ENCODE measurements around the gene PLA2G3. TPM values are rescaled to one million over a fixed set of nuclear protein-coding genes. Genes with fewer than 3 reads are reported as not detected.

Gene PLA2G3
- total and polyA plus RNA-seq, 12 donors: 0.01 TPM; not detected in 11

GRCh38 chr22:31162015-31162765, 21.9 kb upstream of the PLA2G3 start:
- DNase-seq (no peak), ATAC-seq (no peak)
- Histone ChIP-seq H3K4me3 (peak overlapping the region in 1 of 10 donors; percentile 95), H3K9me3 (no peaks in the 10 kb centered on the region), H3K4me1 (peaks cover 0 to 41% (median 27%) of the 10 kb centered on the region in 9 donors), H3K27me3 (no peaks in the 10 kb centered on the region), H3K27ac (peak overlapping the region in 2 of 10 donors; percentile 29 to 49), H3K36me3 (peaks cover 0 to 43% (median 15%) of the 10 kb centered on the region in 9 donors)
- WGBS, 2 donors: 42 to 54% methylated on average over 5 of the region's 5 CpGs
- intact Hi-C loops (cut with DNase I): loop anchor here in 3 of 10 donors (5.0 kb wide), 3 partner anchors 45 to 195 kb away; partner anchors contain the start of genes LIMK2 (in 2 of the 3), MORC2 (in 1 of the 3) and TUG1 (in 1 of the 3)
- TF ChIP-seq, protein P1, sequence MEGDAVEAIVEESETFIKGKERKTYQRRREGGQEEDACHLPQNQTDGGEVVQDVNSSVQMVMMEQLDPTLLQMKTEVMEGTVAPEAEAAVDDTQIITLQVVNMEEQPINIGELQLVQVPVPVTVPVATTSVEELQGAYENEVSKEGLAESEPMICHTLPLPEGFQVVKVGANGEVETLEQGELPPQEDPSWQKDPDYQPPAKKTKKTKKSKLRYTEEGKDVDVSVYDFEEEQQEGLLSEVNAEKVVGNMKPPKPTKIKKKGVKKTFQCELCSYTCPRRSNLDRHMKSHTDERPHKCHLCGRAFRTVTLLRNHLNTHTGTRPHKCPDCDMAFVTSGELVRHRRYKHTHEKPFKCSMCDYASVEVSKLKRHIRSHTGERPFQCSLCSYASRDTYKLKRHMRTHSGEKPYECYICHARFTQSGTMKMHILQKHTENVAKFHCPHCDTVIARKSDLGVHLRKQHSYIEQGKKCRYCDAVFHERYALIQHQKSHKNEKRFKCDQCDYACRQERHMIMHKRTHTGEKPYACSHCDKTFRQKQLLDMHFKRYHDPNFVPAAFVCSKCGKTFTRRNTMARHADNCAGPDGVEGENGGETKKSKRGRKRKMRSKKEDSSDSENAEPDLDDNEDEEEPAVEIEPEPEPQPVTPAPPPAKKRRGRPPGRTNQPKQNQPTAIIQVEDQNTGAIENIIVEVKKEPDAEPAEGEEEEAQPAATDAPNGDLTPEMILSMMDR (IDR thresholded peaks at IDR 0.05): no peak

- peak overlapping the region in 3 of 10 donors; percentile 79 to 95 (median 86) for H3K27ac ChIP-seq
- DNase-seq (no peak), ATAC-seq (no peak)
- TF ChIP-seq, protein P1 (IDR thresholded peaks at IDR 0.05): no peak
- H3K4me3 ChIP-seq: peak overlapping the region in 9 of 10 donors; percentile 59 to 95 (median 81)
- H3K4me1 ChIP-seq: peaks cover 0 to 37% (median 27%) of the 10 kb centered on the region in 9 donors
- H3K36me3 ChIP-seq: peaks cover 0 to 36% (median 15%) of the 10 kb centered on the region in 9 donors
- H3K27me3 ChIP-seq: no peaks in the 10 kb centered on the region
- intact Hi-C loops (cut with DNase I): loop anchor here in 3 of 10 donors (5.0 kb wide), 3 partner anchors 46 to 194 kb away; partner anchors contain the start of genes LIMK2 (in 2 of the 3), MORC2 (in 1 of the 3) and TUG1 (in 1 of the 3)
- no peaks in the 10 kb centered on the region for H3K9me3 ChIP-seq
Observed at GRCh38 chr22:31161386-31161785, 21.1 kb upstream of the PLA2G3 start.

- Histone ChIP-seq H3K27ac (peak overlapping the region; percentile 47 to 95 (median 88)), H3K9me3 (no peaks in the 10 kb centered on the region), H3K27me3 (no peaks in the 10 kb centered on the region), H3K36me3 (peaks cover 0 to 27% (median 10%) of the 10 kb centered on the region in 9 donors), H3K4me3 (peak overlapping the region; percentile 59 to 95 (median 82)), H3K4me1 (peaks cover 2 to 43% (median 35%) of the 10 kb centered on the region in 9 donors)
- DNase-seq (no peak), ATAC-seq (peak; percentile 27 to 71 (median 58))
- TF ChIP-seq, protein P1 (IDR thresholded peaks at IDR 0.05): peak in 1 of 9 donors; percentile 2
- intact Hi-C loops (cut with DNase I): loop anchor here in 3 of 10 donors (5.0 kb wide), 3 partner anchors 47 to 193 kb away; partner anchors contain the start of genes LIMK2 (in 2 of the 3), MORC2 (in 1 of the 3) and TUG1 (in 1 of the 3)
- 1 to 2% methylated on average over 32 of the region's 32 CpGs for WGBS, 2 donors
Observed at GRCh38 chr22:31160328-31160978, 20.1 kb upstream of the PLA2G3 start.

DNA sequence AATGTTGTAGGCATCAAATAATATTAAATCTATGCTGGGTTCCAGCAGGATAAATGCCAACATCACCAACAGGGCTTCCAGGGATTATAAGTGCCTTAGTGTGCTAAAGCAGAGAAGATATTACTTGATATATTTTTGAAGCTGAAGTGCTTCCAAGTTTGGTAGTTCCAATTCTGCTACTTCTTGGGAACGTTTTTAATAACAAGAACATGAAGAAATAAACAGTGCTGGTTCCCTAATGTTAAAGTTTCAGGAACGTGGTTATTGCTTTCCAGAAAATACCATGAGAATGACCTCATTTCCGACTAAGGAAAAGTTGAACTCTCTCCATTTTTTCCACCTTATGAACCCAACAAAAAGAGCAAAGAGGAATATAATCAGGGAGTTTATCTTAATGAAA, 15.1 kb upstream of the PLA2G3 start:
- TF ChIP-seq, protein P1 (IDR thresholded peaks at IDR 0.05): no peak
- H3K4me1 ChIP-seq: peaks cover 0 to 23% (median 10%) of the 10 kb centered on the region in 9 donors
- DNase-seq: no peak
- peak overlapping the region in 8 of 10 donors; percentile 29 to 72 (median 49) for H3K27ac ChIP-seq
- intact Hi-C loops (cut with DNase I): loop anchor here in 3 of 10 donors (5.0 to 10.0 kb wide), 2 partner anchors 38 to 391 kb away; no protein-coding TSS in a partner anchor
- no peaks in the 10 kb centered on the region for H3K9me3 ChIP-seq
- 16 to 26% methylated on average over 3 of the region's 3 CpGs for WGBS, 2 donors
- H3K27me3 ChIP-seq: no peaks in the 10 kb centered on the region
- no peak overlapping the region for H3K4me3 ChIP-seq
- peak in 1 of 8 donors; percentile 18 for ATAC-seq
- H3K36me3 ChIP-seq: no peaks in the 10 kb centered on the region
